ENCODE measurements around the gene PARN. TPM values are rescaled to one million over a fixed set of nuclear protein-coding genes. Genes with fewer than 3 reads are reported as not detected.

Gene PARN
- total RNA-seq, 2 experiments from 2014 or later, result 27.4 to 28.2 TPM

- TF ChIP-seq CTCF (IDR thresholded peaks at IDR 0.05), result no peak
- peaks cover 22% of the 10 kb centered on the region for H3K4me1 Mint-ChIP-seq (ENCODE audit: low read depth)
- peaks cover 0 to under 1% of the 10 kb centered on the region in 2 experiments for H3K9me3 ChIP-seq (ENCODE audit: control insufficient read depth in 1 of 2, insufficient read depth in 1 of 2, low read length in 2 of 2)
- peaks cover 15% of the 10 kb centered on the region for H3K36me3 ChIP-seq (ENCODE audit: insufficient read depth, low read length)
- H3K4me1 ChIP-seq (ENCODE audit: insufficient read depth, low read length), result no peaks in the 10 kb centered on the region
- no peak for DNase-seq
- no peaks in the 10 kb centered on the region for H3K27me3 ChIP-seq (ENCODE audit: control insufficient read depth in 1 of 2, insufficient read depth in 2 of 2, low read length in 2 of 2)
- no peak overlapping the region for H3K27ac Mint-ChIP-seq
- H3K4me3 ChIP-seq (ENCODE audit: low read length), result no peak overlapping the region
- POLR2A ChIA-PET, result no interaction called here
- H3K27me3 Mint-ChIP-seq, result no peaks in the 10 kb centered on the region
- peaks cover 64% of the 10 kb centered on the region for H3K36me3 Mint-ChIP-seq (ENCODE audit: low read depth)
- intact Hi-C loops (cut with DNase I, micrococcal nuclease), result no loop called here
- H3K9me3 Mint-ChIP-seq, result no peaks in the 10 kb centered on the region
- ATAC-seq (ENCODE audit: poor library complexity), result no peak
- no peak overlapping the region for H3K4me3 Mint-ChIP-seq
- CTCF ChIA-PET, result no interaction called here
- H3K27ac ChIP-seq (ENCODE audit: low read depth in 1 of 2, low read length in 2 of 2), result no peak overlapping the region
Measured at GRCh38 chr16:14483819-14484385, 146.2 kb downstream of the PARN start.

GRCh38 chr16:14476183-14476582 lies 153.9 kb downstream of the PARN start:
- no peaks in the 10 kb centered on the region for H3K27me3 Mint-ChIP-seq
- peaks cover 72% of the 10 kb centered on the region for H3K36me3 Mint-ChIP-seq (ENCODE audit: low read depth)
- Histone ChIP-seq H3K4me1 (ENCODE audit: insufficient read depth, low read length) (no peaks in the 10 kb centered on the region), H3K27ac (ENCODE audit: low read depth in 1 of 2, low read length in 2 of 2) (no peak overlapping the region), H3K9me3 (ENCODE audit: control insufficient read depth in 1 of 2, insufficient read depth in 1 of 2, low read length in 2 of 2) (peaks cover 0 to 5% of the 10 kb centered on the region in 2 experiments), H3K36me3 (ENCODE audit: insufficient read depth, low read length) (peaks cover 16% of the 10 kb centered on the region), H3K27me3 (ENCODE audit: control insufficient read depth in 1 of 2, insufficient read depth in 2 of 2, low read length in 2 of 2) (no peaks in the 10 kb centered on the region), H3K4me3 (ENCODE audit: low read length) (no peak overlapping the region)
- H3K9me3 Mint-ChIP-seq, result no peaks in the 10 kb centered on the region
- no peak overlapping the region for H3K27ac Mint-ChIP-seq
- no peak overlapping the region for H3K4me3 Mint-ChIP-seq
- no peak for DNase-seq
- no peak for ATAC-seq (ENCODE audit: poor library complexity)
- TF ChIP-seq CTCF (IDR thresholded peaks at IDR 0.05), result no peak
- POLR2A ChIA-PET, result no interaction called here
- no peaks in the 10 kb centered on the region for H3K4me1 Mint-ChIP-seq (ENCODE audit: low read depth)
- CTCF ChIA-PET, result no interaction called here
- intact Hi-C loops (cut with DNase I, micrococcal nuclease), result no loop called here

- Histone ChIP-seq H3K27me3 (ENCODE audit: control insufficient read depth in 1 of 2, insufficient read depth in 2 of 2, low read length in 2 of 2) (no peaks in the 10 kb centered on the region), H3K27ac (ENCODE audit: low read depth in 1 of 2, low read length in 2 of 2) (no peak overlapping the region), H3K4me3 (ENCODE audit: low read length) (no peak overlapping the region), H3K4me1 (ENCODE audit: insufficient read depth, low read length) (no peaks in the 10 kb centered on the region), H3K9me3 (ENCODE audit: control insufficient read depth in 1 of 2, insufficient read depth in 1 of 2, low read length in 2 of 2) (peaks cover 0 to 5% of the 10 kb centered on the region in 2 experiments), H3K36me3 (ENCODE audit: insufficient read depth, low read length) (peaks cover 16% of the 10 kb centered on the region)
- Mint-ChIP-seq H3K4me3 (no peak overlapping the region), H3K27ac (no peak overlapping the region), H3K27me3 (no peaks in the 10 kb centered on the region), H3K9me3 (no peaks in the 10 kb centered on the region), H3K4me1 (ENCODE audit: low read depth) (no peaks in the 10 kb centered on the region), H3K36me3 (ENCODE audit: low read depth) (peaks cover 68% of the 10 kb centered on the region)
- ATAC-seq (ENCODE audit: poor library complexity) (no peak), DNase-seq (no peak)
- POLR2A ChIA-PET, result interaction anchor here (0.8 kb wide), 1 partner anchor 10 kb away, joined by 3 read pairs; no protein-coding TSS in a partner anchor
- CTCF ChIA-PET, result no interaction called here
- TF ChIP-seq CTCF (IDR thresholded peaks at IDR 0.05), result no peak
- intact Hi-C loops (cut with DNase I, micrococcal nuclease), result no loop called here
Measured at GRCh38 chr16:14475370-14476139, 154.5 kb downstream of the PARN start.

Data from CD4-positive, alpha-beta T cell (primary cell).